ENCODE results near the gene KHDC1L. TPM values are rescaled to one million over a fixed set of nuclear protein-coding genes. Genes with fewer than 3 reads are reported as not detected.
"Not testable (repeated sequence)": the region's sequence is repeated elsewhere in the genome, so short reads cannot be mapped to it uniquely, and the experiment has no call there.

The KHDC1L gene
- total RNA-seq: not detected
- polyA plus RNA-seq (2013, experiment 1 of 2): 0.46 TPM
- not detected for polyA plus RNA-seq (2013, experiment 2 of 2)
- long read RNA-seq, experiment 1: 0 reads
- long read RNA-seq, experiment 2: 0 reads
- long read RNA-seq, experiment 3: 0 reads
- long read RNA-seq, experiment 4: 0 reads

GRCh38 chr6:73225396-73225795 lies at the start of gene KHDC1L:
KHDC1L (minus strand) TSS chr6:73225496; CDS start chr6:73225408, 88 bp downstream.
- 92 to 93% methylated on average over 3 to 4 of the region's 4 CpGs for WGBS, 2 experiments (ENCODE audit: insufficient coverage in 1 of 2, insufficient read length in 1 of 2)
- H3K27ac ChIP-seq (ENCODE audit: low read depth, low read length): no peak within 1 kb of the TSS
- H3K27me3 Mint-ChIP-seq (ENCODE audit: insufficient read depth): no peaks in the 10 kb centered on the region
- no peak for TF ChIP-seq CTCF (conservative IDR thresholded peaks at IDR 0.05)
- no peak within 1 kb of the TSS for H3K4me3 Mint-ChIP-seq
- H3K4me3 ChIP-seq (ENCODE audit: low read length): no peak within 1 kb of the TSS
- no peaks in the 10 kb centered on the region for H3K9me3 ChIP-seq (ENCODE audit: control insufficient read depth, low read length)
- H3K4me1 Mint-ChIP-seq: no peaks in the 10 kb centered on the region
- H3K27me3 ChIP-seq (ENCODE audit: control insufficient read depth, insufficient read depth, low read length, poor library complexity, severe bottlenecking): no peaks in the 10 kb centered on the region
- no peaks in the 10 kb centered on the region for H3K4me1 ChIP-seq (ENCODE audit: control insufficient read depth, insufficient read depth, low read length)
- no peak within 1 kb of the TSS for H3K27ac Mint-ChIP-seq
- no peak for DNase-seq
- peaks cover 2% of the 10 kb centered on the region for H3K36me3 Mint-ChIP-seq (ENCODE audit: low read depth)
- H3K9ac ChIP-seq (ENCODE audit: extremely low read depth, low read length, poor library complexity, severe bottlenecking): no peak within 1 kb of the TSS
- H3K9me3 Mint-ChIP-seq: peaks cover 4% of the 10 kb centered on the region
- H3K36me3 ChIP-seq (ENCODE audit: control insufficient read depth, insufficient read depth, low read length): no peaks in the 10 kb centered on the region

GRCh38 chr6:73269296-73269695 lies 44.0 kb upstream of the KHDC1L start:
- H3K4me3 Mint-ChIP-seq; H3K9ac ChIP-seq (ENCODE audit: extremely low read depth, low read length, poor library complexity, severe bottlenecking); H3K4me3 ChIP-seq (ENCODE audit: low read length); H3K9me3 ChIP-seq (ENCODE audit: control insufficient read depth, low read length); DNase-seq; H3K27me3 Mint-ChIP-seq (ENCODE audit: insufficient read depth); H3K36me3 ChIP-seq (ENCODE audit: control insufficient read depth, insufficient read depth, low read length); H3K27ac ChIP-seq (ENCODE audit: low read depth, low read length); H3K4me1 ChIP-seq (ENCODE audit: control insufficient read depth, insufficient read depth, low read length); H3K4me1 Mint-ChIP-seq; H3K9me3 Mint-ChIP-seq; H3K27me3 ChIP-seq (ENCODE audit: control insufficient read depth, insufficient read depth, low read length, poor library complexity, severe bottlenecking); H3K27ac Mint-ChIP-seq: not testable (repeated sequence)
- peaks cover 60% of the 10 kb centered on the region for H3K36me3 Mint-ChIP-seq (ENCODE audit: low read depth)
- 95 to 100% methylated on average over 6 to 12 of the region's 13 CpGs for WGBS, 2 experiments (ENCODE audit: insufficient coverage in 1 of 2, insufficient read length in 1 of 2)

GRCh38 chr6:73268896-73269295 lies 43.6 kb upstream of the KHDC1L start:
- H3K27ac Mint-ChIP-seq; H3K4me3 Mint-ChIP-seq; H3K4me3 ChIP-seq (ENCODE audit: low read length); H3K4me1 ChIP-seq (ENCODE audit: control insufficient read depth, insufficient read depth, low read length); DNase-seq; H3K9ac ChIP-seq (ENCODE audit: extremely low read depth, low read length, poor library complexity, severe bottlenecking); H3K4me1 Mint-ChIP-seq; H3K36me3 ChIP-seq (ENCODE audit: control insufficient read depth, insufficient read depth, low read length); H3K27me3 Mint-ChIP-seq (ENCODE audit: insufficient read depth); H3K9me3 Mint-ChIP-seq; H3K27me3 ChIP-seq (ENCODE audit: control insufficient read depth, insufficient read depth, low read length, poor library complexity, severe bottlenecking); H3K9me3 ChIP-seq (ENCODE audit: control insufficient read depth, low read length); H3K27ac ChIP-seq (ENCODE audit: low read depth, low read length): not testable (repeated sequence)
- peaks cover 58% of the 10 kb centered on the region for H3K36me3 Mint-ChIP-seq (ENCODE audit: low read depth)
- 93 to 96% methylated on average over 8 to 23 of the region's 27 CpGs for WGBS, 2 experiments (ENCODE audit: insufficient coverage in 1 of 2, insufficient read length in 1 of 2)

GRCh38 chr6:73264446-73264845 lies 39.1 kb upstream of the KHDC1L start:
- H3K36me3 Mint-ChIP-seq (ENCODE audit: low read depth): peaks cover 27% of the 10 kb centered on the region
- peaks cover 4% of the 10 kb centered on the region for H3K4me1 ChIP-seq (ENCODE audit: control insufficient read depth, insufficient read depth, low read length)
- no peaks in the 10 kb centered on the region for H3K27me3 Mint-ChIP-seq (ENCODE audit: insufficient read depth)
- no peak overlapping the region for H3K27ac Mint-ChIP-seq
- WGBS, 2 experiments (ENCODE audit: insufficient coverage in 1 of 2, insufficient read length in 1 of 2): 91 to 100% methylated on average over 2 to 3 of the region's 3 CpGs
- DNase-seq: no peak
- no peaks in the 10 kb centered on the region for H3K36me3 ChIP-seq (ENCODE audit: control insufficient read depth, insufficient read depth, low read length)
- H3K27ac ChIP-seq (ENCODE audit: low read depth, low read length): no peak overlapping the region
- H3K9me3 Mint-ChIP-seq: no peaks in the 10 kb centered on the region
- peak overlapping the region; percentile 61 for H3K4me3 Mint-ChIP-seq
- H3K9ac ChIP-seq (ENCODE audit: extremely low read depth, low read length, poor library complexity, severe bottlenecking): no peak overlapping the region
- no peaks in the 10 kb centered on the region for H3K27me3 ChIP-seq (ENCODE audit: control insufficient read depth, insufficient read depth, low read length, poor library complexity, severe bottlenecking)
- no peaks in the 10 kb centered on the region for H3K9me3 ChIP-seq (ENCODE audit: control insufficient read depth, low read length)
- no peak for TF ChIP-seq CTCF (conservative IDR thresholded peaks at IDR 0.05)
- peaks cover 14% of the 10 kb centered on the region for H3K4me1 Mint-ChIP-seq
- H3K4me3 ChIP-seq (ENCODE audit: low read length): no peak overlapping the region

Data from endodermal cell (in vitro differentiated cells).